A549 (cell line): ENCODE measurements around the gene EBF3. TPM values are rescaled to one million over a fixed set of nuclear protein-coding genes. Genes with fewer than 3 reads are reported as not detected.

ENCODE experiments used
- ATAC-seq, 2 experiments: fragments of 200-7000 bp in 1 of 2; fragments of >200 bp in 1 of 2; cut with Nextera tagmentation in 1 of 2; cut with Tn5 transposase in 1 of 2; 3 replicates each; pipeline versions ENCODE4 v1.8.0 to v1.9.1; 2018 to 2020; ENCODE audit warnings: mild to moderate bottlenecking in 1 of 2, moderate library complexity in 1 of 2
- CTCF ChIA-PET: fragments of 300-600 bp; sonication (Branson Sonifier 250); formaldehyde crosslinking; extraction: SDS; loops from one replicate; lab custom pipeline; 2021; ENCODE audit warnings: antibody characterized with exemption, inconsistent platforms; lab: Yijun Ruan, JAX
- POLR2A ChIA-PET: fragments of 350-600 bp; formaldehyde crosslinking; extraction: SDS; loops from one replicate; lab custom pipeline; 2021; ENCODE audit warnings: antibody characterized with exemption, inconsistent platforms; lab: Yijun Ruan, JAX
- DNase-seq, 2 experiments: peaks; one replicate each; pipeline versions ENCODE4 v3.0.0 to v3.0.0-alpha.2; 2011 to 2016; ENCODE audit warnings: low read depth in 1 of 2, low spot score in 1 of 2
- FAIRE-seq: peaks from 2 replicates; lab custom pipeline; 2011; peaks lifted over from hg19 to GRCh38; lab: Jason Lieb, UNC
- H3K27ac ChIP-seq, 2 experiments: fragments of >200 bp; sonication (Bioruptor Twin); formaldehyde crosslinking; 3 replicates each; pipeline ENCODE4 v1.5.1; 2016 to 2017
- H3K4me1 ChIP-seq: fragments of >200 bp; sonication (Bioruptor Twin); formaldehyde crosslinking; 3 replicates; pipeline ENCODE4 v1.6.1; 2016
- H3K4me2 ChIP-seq: fragments of >200 bp; sonication (Bioruptor Twin); formaldehyde crosslinking; 3 replicates; pipeline ENCODE4 v1.6.1; 2016
- H3K4me3 ChIP-seq: fragments of >200 bp; sonication (Bioruptor Twin); formaldehyde crosslinking; 3 replicates; pipeline ENCODE4 v1.5.1; 2016
- H3K9me3 ChIP-seq: fragments of >200 bp; sonication (Bioruptor Twin); formaldehyde crosslinking; 3 replicates; pipeline ENCODE4 v1.6.1; 2016
- CBX2 ChIP-seq: fragments of 200-600 bp; sonication (generic); IDR thresholded peaks from 2 replicates; pipeline ENCODE4 v1.6.1; 2016; ENCODE audit warnings: low read depth, mild to moderate bottlenecking, borderline replicate concordance
- CBX8 ChIP-seq: fragments of 200-600 bp; sonication (generic); IDR thresholded peaks from 2 replicates; pipeline ENCODE4 v1.6.1; 2016
- CHD2 ChIP-seq: fragments of 150-350 bp; IDR thresholded peaks from 2 replicates; pipeline ENCODE4 v1.6.1; 2014; ENCODE audit warnings: low read length; ENCODE audit not compliant: partially characterized antibody
- EHMT2 ChIP-seq: fragments of 200-600 bp; sonication (generic); IDR thresholded peaks from 2 replicates; pipeline ENCODE4 v1.6.1; 2016; ENCODE audit warnings: antibody characterized with exemption, low read depth, mild to moderate bottlenecking, moderate library complexity
- ELK1 ChIP-seq: fragments of 150-350 bp; IDR thresholded peaks from 2 replicates; pipeline ENCODE4 v1.6.1; 2014; ENCODE audit warnings: low read depth, mild to moderate bottlenecking, low read length
- EP300 ChIP-seq, 2 experiments: fragments of >200 bp; sonication (Bioruptor Twin); formaldehyde crosslinking; IDR thresholded peaks; 2 replicates in 1 of 2; 3 replicates in 1 of 2; pipeline ENCODE4 v1.6.1; 2016 to 2017
- ESRRA ChIP-seq: fragments of 150-350 bp; IDR thresholded peaks from 2 replicates; pipeline ENCODE4 v1.6.1; 2014; ENCODE audit warnings: mild to moderate bottlenecking, low read length, borderline replicate concordance
- HEYL ChIP-seq: fragments of 250-450 bp; sonication (Bioruptor Pico); IDR thresholded peaks from 2 replicates; pipeline ENCODE4 v1.8.0; 2021; ENCODE audit warnings: mild to moderate bottlenecking, moderate library complexity
- HOXB13 ChIP-seq: fragments of 250-450 bp; sonication (Bioruptor Pico); IDR thresholded peaks from 2 replicates; pipeline ENCODE4 v1.5.0; 2020; ENCODE audit warnings: low read depth, mild to moderate bottlenecking, moderate library complexity
- JUNB ChIP-seq: fragments of >200 bp; sonication (Bioruptor Twin); formaldehyde crosslinking; IDR thresholded peaks from 2 replicates; pipeline ENCODE4 v1.6.1; 2016
- MAFK ChIP-seq: fragments of 450-650 bp; IDR thresholded peaks from 2 replicates; pipeline ENCODE4 v1.6.1; 2014; ENCODE audit not compliant: partially characterized antibody
- MAZ ChIP-seq: fragments of 150-350 bp; IDR thresholded peaks from 2 replicates; pipeline ENCODE4 v1.6.1; 2014; ENCODE audit warnings: antibody characterized with exemption, low read depth, low read length, borderline replicate concordance
- MYC ChIP-seq: IDR thresholded peaks from 2 replicates; pipeline ENCODE4 v1.6.1; 2012; ENCODE audit warnings: mild to moderate bottlenecking, inconsistent platforms, low read length, improper control_type of control experiment, borderline replicate concordance
- NFE2L2 ChIP-seq: fragments of 150-350 bp; conservative IDR thresholded peaks from 2 replicates; pipeline ENCODE4 v1.6.1; 2014; ENCODE audit warnings: low read length
- PHF8 ChIP-seq: fragments of 200-600 bp; sonication (generic); IDR thresholded peaks from 2 replicates; pipeline ENCODE4 v1.6.1; 2016; ENCODE audit warnings: low read depth, mild to moderate bottlenecking, antibody characterized with exemption, moderate library complexity, borderline replicate concordance
- POLR2A ChIP-seq: IDR thresholded peaks from 2 replicates; pipeline ENCODE4 v1.6.1; 2012; ENCODE audit warnings: mild to moderate bottlenecking, low read length
- RFX5 ChIP-seq: fragments of 450-650 bp; IDR thresholded peaks from 2 replicates; pipeline ENCODE4 v1.7.1; 2014; ENCODE audit warnings: antibody characterized with exemption, mild to moderate bottlenecking, moderate library complexity
- SMC3 ChIP-seq: fragments of >200 bp; sonication (Bioruptor Twin); formaldehyde crosslinking; IDR thresholded peaks from 3 replicates; pipeline ENCODE4 v1.6.1; 2018; ENCODE audit warnings: inconsistent platforms
- SREBF2 ChIP-seq: fragments of 450-650 bp; IDR thresholded peaks from 2 replicates; pipeline ENCODE4 v1.6.1; 2014; ENCODE audit warnings: mild to moderate bottlenecking, moderate library complexity
- ZC3H11A ChIP-seq: fragments of 450-650 bp; IDR thresholded peaks from 2 replicates; pipeline ENCODE4 v1.6.1; 2014; ENCODE audit warnings: antibody characterized with exemption, mild to moderate bottlenecking
- ZFP36 ChIP-seq: fragments of 450-650 bp; IDR thresholded peaks from 2 replicates; pipeline ENCODE4 v1.6.1; 2014; ENCODE audit warnings: borderline replicate concordance; ENCODE audit not compliant: partially characterized antibody
- ZNF302 ChIP-seq: fragments of 250-450 bp; sonication (Bioruptor Pico); IDR thresholded peaks from 2 replicates; pipeline ENCODE4 v1.9.0; 2021; ENCODE audit warnings: inconsistent platforms, mild to moderate bottlenecking, moderate library complexity
- WGBS: methylation state at CpG from one replicate; pipeline ENCODE4 v1.1.6; 2017; ENCODE audit errors: missing lambda C conversion rate; 5-methylcytosine and 5-hydroxymethylcytosine counted together
- polyA plus RNA-seq, 4 experiments: library from polyadenylated mRNA; depleted of rRNA in 3 of 4; stranded (reverse); fragments of >200 nt; fragmentation: RNase III in 1 of 4; extraction: RNeasy Plus Mini Kit Qiagen cat#74134 plus additional on column Dnase treatment in 1 of 4; gene quantifications; 2 replicates in 3 of 4; 3 replicates in 1 of 4; pipeline ENCODE4 v1.2.3, GENCODE V29; 2011 to 2017
- TF ChIP-seq, protein P1 (sequence below): IDR thresholded peaks from 2 replicates; pipeline ENCODE4 v1.6.1; 2012
- TF ChIP-seq, protein P2 (sequence below): fragments of 200-600 bp; sonication (generic); IDR thresholded peaks from 2 replicates; pipeline ENCODE4 v1.6.1; 2016; ENCODE audit warnings: antibody characterized with exemption, mild to moderate bottlenecking, moderate library complexity
- TF ChIP-seq, protein P3 (sequence below): fragments of >200 bp; sonication (Bioruptor Twin); formaldehyde crosslinking; IDR thresholded peaks from 3 replicates; pipeline ENCODE4 v1.6.1; 2016
- TF ChIP-seq, protein P4 (sequence below): fragments of 250-450 bp; sonication (Bioruptor Pico); IDR thresholded peaks from 2 replicates; pipeline ENCODE4 v1.5.0; 2021; ENCODE audit warnings: mild to moderate bottlenecking, moderate library complexity, borderline replicate concordance
- TF ChIP-seq, protein P5 (sequence below): IDR thresholded peaks from 2 replicates; pipeline ENCODE4 v1.6.1; 2012; ENCODE audit warnings: low read depth, borderline replicate concordance

EBF3 gene
- polyA plus RNA-seq, 2 of the 4 experiments (the other 2 are of a cell fraction): 0.12 TPM; not detected in 1

DNA sequence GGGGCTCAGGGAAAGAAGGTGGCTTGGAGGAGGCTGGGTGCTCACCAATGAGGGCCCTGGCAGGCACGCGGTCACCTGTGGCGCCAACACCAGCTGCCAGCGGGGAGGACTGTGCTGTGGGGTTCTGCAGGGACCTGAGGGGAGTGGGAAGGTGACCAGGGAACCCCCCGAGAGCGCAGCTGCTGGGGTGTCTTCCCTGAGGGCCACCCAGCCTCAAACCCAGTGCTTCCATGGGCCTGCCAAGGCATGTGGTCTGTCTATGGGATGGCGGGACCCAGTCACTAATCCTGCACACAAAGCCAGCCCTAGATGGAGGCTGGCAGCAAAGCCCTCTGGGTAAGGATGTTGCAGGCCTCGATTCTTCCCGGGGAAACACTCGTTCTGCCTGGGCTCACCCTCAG, 117.1 kb downstream of the EBF3 start:
- POLR2A ChIA-PET: no interaction called here
- FAIRE-seq: no peak
- 39% methylated on average over 9 of the region's 10 CpGs for WGBS
- Histone ChIP-seq H3K4me1 (no peaks in the 10 kb centered on the region), H3K27ac (no peak overlapping the region), H3K4me2 (no peak overlapping the region), H3K4me3 (no peak overlapping the region), H3K9me3 (no peaks in the 10 kb centered on the region)
- CTCF ChIA-PET: no interaction called here
- no peak for ATAC-seq
- TF ChIP-seq, protein P1, sequence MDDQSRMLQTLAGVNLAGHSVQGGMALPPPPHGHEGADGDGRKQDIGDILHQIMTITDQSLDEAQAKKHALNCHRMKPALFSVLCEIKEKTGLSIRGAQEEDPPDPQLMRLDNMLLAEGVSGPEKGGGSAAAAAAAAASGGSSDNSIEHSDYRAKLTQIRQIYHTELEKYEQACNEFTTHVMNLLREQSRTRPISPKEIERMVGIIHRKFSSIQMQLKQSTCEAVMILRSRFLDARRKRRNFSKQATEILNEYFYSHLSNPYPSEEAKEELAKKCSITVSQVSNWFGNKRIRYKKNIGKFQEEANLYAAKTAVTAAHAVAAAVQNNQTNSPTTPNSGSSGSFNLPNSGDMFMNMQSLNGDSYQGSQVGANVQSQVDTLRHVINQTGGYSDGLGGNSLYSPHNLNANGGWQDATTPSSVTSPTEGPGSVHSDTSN: no peak
- no peak for TF ChIP-seq CHD2
- no peak for TF ChIP-seq ZNF302
- no peak for TF ChIP-seq ELK1
- TF ChIP-seq EP300 (IDR thresholded peaks at IDR 0.05): no peak
- TF ChIP-seq MYC: no peak
- TF ChIP-seq CBX2: no peak
- no peak for TF ChIP-seq MAFK
- no peak for TF ChIP-seq HEYL (CRISPR knock-in tag)
- TF ChIP-seq, protein P2, sequence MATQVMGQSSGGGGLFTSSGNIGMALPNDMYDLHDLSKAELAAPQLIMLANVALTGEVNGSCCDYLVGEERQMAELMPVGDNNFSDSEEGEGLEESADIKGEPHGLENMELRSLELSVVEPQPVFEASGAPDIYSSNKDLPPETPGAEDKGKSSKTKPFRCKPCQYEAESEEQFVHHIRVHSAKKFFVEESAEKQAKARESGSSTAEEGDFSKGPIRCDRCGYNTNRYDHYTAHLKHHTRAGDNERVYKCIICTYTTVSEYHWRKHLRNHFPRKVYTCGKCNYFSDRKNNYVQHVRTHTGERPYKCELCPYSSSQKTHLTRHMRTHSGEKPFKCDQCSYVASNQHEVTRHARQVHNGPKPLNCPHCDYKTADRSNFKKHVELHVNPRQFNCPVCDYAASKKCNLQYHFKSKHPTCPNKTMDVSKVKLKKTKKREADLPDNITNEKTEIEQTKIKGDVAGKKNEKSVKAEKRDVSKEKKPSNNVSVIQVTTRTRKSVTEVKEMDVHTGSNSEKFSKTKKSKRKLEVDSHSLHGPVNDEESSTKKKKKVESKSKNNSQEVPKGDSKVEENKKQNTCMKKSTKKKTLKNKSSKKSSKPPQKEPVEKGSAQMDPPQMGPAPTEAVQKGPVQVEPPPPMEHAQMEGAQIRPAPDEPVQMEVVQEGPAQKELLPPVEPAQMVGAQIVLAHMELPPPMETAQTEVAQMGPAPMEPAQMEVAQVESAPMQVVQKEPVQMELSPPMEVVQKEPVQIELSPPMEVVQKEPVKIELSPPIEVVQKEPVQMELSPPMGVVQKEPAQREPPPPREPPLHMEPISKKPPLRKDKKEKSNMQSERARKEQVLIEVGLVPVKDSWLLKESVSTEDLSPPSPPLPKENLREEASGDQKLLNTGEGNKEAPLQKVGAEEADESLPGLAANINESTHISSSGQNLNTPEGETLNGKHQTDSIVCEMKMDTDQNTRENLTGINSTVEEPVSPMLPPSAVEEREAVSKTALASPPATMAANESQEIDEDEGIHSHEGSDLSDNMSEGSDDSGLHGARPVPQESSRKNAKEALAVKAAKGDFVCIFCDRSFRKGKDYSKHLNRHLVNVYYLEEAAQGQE: no peak
- no peak for TF ChIP-seq SMC3
- no peak for DNase-seq

GRCh38 chr10:129845111-129845753, 118.8 kb downstream of the EBF3 start:
- H3K4me1 ChIP-seq: no peaks in the 10 kb centered on the region
- H3K9me3 ChIP-seq: no peaks in the 10 kb centered on the region
- CTCF ChIA-PET: no interaction called here
- no peak overlapping the region for H3K27ac ChIP-seq
- POLR2A ChIA-PET: no interaction called here
- FAIRE-seq: no peak
- no peak for DNase-seq
- H3K4me3 ChIP-seq: no peak overlapping the region
- no peak for ATAC-seq
- H3K4me2 ChIP-seq: no peak overlapping the region
- 37% methylated on average over 12 of the region's 12 CpGs for WGBS
- TF ChIP-seq, protein P1: no peak
- TF ChIP-seq ZC3H11A (no peak), NFE2L2 (no peak), PHF8 (no peak), SREBF2 (no peak), JUNB (no peak), CBX8 (no peak), HOXB13 (CRISPR knock-in tag) (no peak), ZFP36 (no peak), POLR2A (no peak), MAZ (no peak), RFX5 (no peak), ZNF302 (no peak), ESRRA (no peak), EHMT2 (no peak)
- TF ChIP-seq, protein P3, sequence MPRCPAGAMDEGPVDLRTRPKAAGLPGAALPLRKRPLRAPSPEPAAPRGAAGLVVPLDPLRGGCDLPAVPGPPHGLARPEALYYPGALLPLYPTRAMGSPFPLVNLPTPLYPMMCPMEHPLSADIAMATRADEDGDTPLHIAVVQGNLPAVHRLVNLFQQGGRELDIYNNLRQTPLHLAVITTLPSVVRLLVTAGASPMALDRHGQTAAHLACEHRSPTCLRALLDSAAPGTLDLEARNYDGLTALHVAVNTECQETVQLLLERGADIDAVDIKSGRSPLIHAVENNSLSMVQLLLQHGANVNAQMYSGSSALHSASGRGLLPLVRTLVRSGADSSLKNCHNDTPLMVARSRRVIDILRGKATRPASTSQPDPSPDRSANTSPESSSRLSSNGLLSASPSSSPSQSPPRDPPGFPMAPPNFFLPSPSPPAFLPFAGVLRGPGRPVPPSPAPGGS: no peak
- TF ChIP-seq, protein P4, sequence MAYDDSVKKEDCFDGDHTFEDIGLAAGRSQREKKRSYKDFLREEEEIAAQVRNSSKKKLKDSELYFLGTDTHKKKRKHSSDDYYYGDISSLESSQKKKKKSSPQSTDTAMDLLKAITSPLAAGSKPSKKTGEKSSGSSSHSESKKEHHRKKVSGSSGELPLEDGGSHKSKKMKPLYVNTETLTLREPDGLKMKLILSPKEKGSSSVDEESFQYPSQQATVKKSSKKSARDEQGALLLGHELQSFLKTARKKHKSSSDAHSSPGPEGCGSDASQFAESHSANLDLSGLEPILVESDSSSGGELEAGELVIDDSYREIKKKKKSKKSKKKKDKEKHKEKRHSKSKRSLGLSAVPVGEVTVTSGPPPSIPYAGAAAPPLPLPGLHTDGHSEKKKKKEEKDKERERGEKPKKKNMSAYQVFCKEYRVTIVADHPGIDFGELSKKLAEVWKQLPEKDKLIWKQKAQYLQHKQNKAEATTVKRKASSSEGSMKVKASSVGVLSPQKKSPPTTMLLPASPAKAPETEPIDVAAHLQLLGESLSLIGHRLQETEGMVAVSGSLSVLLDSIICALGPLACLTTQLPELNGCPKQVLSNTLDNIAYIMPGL: no peak
- TF ChIP-seq, protein P5, sequence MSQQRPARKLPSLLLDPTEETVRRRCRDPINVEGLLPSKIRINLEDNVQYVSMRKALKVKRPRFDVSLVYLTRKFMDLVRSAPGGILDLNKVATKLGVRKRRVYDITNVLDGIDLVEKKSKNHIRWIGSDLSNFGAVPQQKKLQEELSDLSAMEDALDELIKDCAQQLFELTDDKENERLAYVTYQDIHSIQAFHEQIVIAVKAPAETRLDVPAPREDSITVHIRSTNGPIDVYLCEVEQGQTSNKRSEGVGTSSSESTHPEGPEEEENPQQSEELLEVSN: no peak
